ENCODE results near the gene CSNK1G2.

- TF ChIP-seq, protein P1, sequence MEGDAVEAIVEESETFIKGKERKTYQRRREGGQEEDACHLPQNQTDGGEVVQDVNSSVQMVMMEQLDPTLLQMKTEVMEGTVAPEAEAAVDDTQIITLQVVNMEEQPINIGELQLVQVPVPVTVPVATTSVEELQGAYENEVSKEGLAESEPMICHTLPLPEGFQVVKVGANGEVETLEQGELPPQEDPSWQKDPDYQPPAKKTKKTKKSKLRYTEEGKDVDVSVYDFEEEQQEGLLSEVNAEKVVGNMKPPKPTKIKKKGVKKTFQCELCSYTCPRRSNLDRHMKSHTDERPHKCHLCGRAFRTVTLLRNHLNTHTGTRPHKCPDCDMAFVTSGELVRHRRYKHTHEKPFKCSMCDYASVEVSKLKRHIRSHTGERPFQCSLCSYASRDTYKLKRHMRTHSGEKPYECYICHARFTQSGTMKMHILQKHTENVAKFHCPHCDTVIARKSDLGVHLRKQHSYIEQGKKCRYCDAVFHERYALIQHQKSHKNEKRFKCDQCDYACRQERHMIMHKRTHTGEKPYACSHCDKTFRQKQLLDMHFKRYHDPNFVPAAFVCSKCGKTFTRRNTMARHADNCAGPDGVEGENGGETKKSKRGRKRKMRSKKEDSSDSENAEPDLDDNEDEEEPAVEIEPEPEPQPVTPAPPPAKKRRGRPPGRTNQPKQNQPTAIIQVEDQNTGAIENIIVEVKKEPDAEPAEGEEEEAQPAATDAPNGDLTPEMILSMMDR (IDR thresholded peaks at IDR 0.05), result no peak
- TF ChIP-seq EZH2 (IDR thresholded peaks at IDR 0.05; ENCODE audit: borderline replicate concordance, insufficient read depth, low read depth, low read length, poor library complexity, severe bottlenecking), result no peak
Measured at GRCh38 chr19:1978346-1978894, 37.4 kb downstream of the CSNK1G2 start.
